ENCODE data around the gene PPRC1. TPM values are rescaled to one million over a fixed set of nuclear protein-coding genes. Genes with fewer than 3 reads are reported as not detected.
A peak's percentile ranks its signal among the peaks of the same experiment; 100 is the strongest.

The PPRC1 gene
- total RNA-seq, 1 donor from 2014 or later, result 30.7 TPM

DNA sequence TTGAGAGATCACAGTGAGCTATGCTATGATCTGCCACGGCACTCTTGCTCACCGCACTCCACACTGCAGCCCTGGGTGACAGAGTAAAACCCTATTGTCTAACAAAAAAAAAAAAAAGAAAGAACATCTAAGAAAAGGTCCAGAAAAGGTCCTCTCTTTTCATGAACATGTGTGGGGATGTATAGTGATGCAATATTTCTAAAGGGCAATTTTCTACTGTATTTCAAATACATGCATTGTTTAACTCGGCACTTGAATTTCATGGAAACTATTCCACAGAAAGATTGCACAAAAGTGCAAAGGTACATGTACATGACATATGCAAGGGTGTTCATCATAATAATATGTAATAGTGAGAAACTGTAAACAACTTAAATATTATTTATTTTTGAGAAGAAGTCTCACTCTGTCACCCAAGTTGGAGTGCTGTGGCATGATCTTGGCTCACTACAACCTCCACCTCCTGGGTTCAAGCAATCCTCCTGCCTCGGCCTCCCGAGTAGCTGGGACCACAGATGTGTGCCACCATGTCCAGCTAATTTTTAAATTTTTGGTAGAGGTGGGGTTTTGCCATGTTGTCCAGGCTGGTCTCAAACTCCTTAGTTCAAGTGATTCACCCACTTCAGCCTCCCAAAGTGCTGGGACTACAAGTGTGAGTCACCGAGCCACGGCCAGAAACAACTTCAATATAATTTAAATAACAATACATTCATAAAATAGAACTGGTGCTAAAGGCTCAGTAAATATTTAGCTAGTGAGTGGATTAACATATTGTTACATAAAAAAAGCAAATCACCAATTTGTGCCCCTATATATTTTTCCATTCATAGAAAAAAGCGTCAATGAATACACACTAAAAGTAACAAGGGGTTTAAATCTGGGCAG is 1.3 kb upstream of the PPRC1 start:
- Histone ChIP-seq H3K4me1 (peaks cover 5 to 17% of the 10 kb centered on the region in 2 donors), H3K4me3 (no peak overlapping the region), H3K9me3 (no peaks in the 10 kb centered on the region), H3K36me3 (no peaks in the 10 kb centered on the region), H3K27ac (no peak overlapping the region), H3K27me3 (no peaks in the 10 kb centered on the region)
- DNase-seq (ENCODE audit: low spot score in 2 of 2), result no peak
- TF ChIP-seq, protein P1, sequence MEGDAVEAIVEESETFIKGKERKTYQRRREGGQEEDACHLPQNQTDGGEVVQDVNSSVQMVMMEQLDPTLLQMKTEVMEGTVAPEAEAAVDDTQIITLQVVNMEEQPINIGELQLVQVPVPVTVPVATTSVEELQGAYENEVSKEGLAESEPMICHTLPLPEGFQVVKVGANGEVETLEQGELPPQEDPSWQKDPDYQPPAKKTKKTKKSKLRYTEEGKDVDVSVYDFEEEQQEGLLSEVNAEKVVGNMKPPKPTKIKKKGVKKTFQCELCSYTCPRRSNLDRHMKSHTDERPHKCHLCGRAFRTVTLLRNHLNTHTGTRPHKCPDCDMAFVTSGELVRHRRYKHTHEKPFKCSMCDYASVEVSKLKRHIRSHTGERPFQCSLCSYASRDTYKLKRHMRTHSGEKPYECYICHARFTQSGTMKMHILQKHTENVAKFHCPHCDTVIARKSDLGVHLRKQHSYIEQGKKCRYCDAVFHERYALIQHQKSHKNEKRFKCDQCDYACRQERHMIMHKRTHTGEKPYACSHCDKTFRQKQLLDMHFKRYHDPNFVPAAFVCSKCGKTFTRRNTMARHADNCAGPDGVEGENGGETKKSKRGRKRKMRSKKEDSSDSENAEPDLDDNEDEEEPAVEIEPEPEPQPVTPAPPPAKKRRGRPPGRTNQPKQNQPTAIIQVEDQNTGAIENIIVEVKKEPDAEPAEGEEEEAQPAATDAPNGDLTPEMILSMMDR (IDR thresholded peaks at IDR 0.05), result no peak
- intact Hi-C loops (cut with DNase I), result loop anchor here (1.0 to 5.0 kb wide), 3 partner anchors 21 to 113 kb away; partner anchors contain the start of genes ARMH3, GBF1 and NOLC1

DNA sequence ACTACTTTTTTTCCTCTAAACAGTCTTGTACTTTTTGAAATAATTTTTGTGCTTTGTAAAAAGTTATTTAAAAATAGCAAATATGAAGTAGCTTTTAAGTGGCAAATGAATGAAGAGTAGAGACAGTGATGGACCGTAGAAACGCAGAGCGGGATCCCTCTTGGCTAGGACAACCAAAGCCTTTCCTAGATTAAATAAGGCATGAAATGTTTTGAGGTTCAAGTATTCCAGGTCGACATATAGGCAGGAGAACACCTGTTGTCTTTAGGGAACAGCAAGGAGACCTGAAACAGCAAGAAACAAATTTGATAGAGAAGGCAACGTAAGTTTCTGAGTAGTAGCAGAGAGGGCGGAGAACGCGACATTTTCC is 662 bp upstream of the PPRC1 start:
- Histone ChIP-seq H3K4me3 (peak overlapping the region; percentile 76 to 81), H3K9me3 (no peaks in the 10 kb centered on the region), H3K27me3 (no peaks in the 10 kb centered on the region), H3K4me1 (peaks cover 5 to 17% of the 10 kb centered on the region in 2 donors), H3K36me3 (no peaks in the 10 kb centered on the region), H3K27ac (peak overlapping the region; percentile 93 to 97)
- TF ChIP-seq, protein P1 (IDR thresholded peaks at IDR 0.05), result no peak
- intact Hi-C loops (cut with DNase I), result loop anchor here (1.0 to 5.0 kb wide), 3 partner anchors 20 to 113 kb away; partner anchors contain the start of genes ARMH3, GBF1 and NOLC1
- no peak for DNase-seq (ENCODE audit: low spot score in 2 of 2)

DNA sequence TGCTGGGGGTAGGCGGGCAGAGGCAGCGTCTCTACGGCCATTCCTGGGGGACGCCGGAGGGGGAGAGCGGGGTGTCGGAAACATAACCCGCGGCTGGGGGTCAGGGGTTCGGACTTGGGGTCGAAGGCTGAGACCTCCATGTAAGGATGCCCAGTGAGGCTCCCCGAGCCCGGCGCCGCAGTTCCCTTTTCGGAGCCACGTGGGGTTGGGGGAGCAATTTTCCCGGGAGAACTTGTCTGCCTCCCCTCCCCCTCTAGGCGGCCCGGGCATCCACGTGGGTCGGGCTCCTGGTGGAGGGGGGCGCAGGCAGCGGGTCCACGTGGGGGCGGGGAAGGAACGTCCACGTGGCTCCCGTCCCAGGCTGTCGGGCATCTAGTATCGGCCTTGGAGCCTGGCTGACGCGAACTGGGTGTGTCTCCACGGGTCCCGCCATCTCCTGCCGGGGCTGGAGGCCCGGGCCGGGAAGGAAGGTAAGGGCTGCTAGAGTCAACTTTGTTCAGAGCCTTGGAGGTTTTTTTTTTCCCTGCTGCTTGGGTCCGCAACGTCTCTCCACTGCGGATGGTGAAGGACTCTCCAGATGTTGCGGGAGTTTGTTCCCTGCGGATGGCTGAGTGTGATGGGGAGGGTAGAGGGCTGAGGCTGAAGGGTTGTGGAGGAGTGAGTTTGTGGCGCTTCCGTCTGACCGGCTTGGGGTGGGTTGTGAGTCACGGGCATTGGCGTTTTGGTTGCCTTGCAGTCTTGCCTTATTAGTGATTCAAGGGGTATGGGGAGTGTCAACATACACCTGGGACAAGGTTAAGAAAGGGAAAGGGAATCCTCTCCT is 744 bp downstream of the PPRC1 start:
- Histone ChIP-seq H3K36me3 (peaks cover 9 to 11% of the 10 kb centered on the region in 2 donors), H3K9me3 (no peaks in the 10 kb centered on the region), H3K4me3 (peak overlapping the region; percentile 76 to 81), H3K4me1 (peaks cover 5 to 17% of the 10 kb centered on the region in 2 donors), H3K27ac (peak overlapping the region; percentile 93 to 97), H3K27me3 (no peaks in the 10 kb centered on the region)
- TF ChIP-seq, protein P1 (IDR thresholded peaks at IDR 0.05), result no peak
- DNase-seq (ENCODE audit: low spot score in 2 of 2), result peak in 1 of 2 donors; percentile 85
- intact Hi-C loops (cut with DNase I), result loop anchor here (1.0 to 5.0 kb wide), 3 partner anchors 13 to 111 kb away; partner anchors contain the start of genes ARMH3, GBF1 and LDB1

DNA sequence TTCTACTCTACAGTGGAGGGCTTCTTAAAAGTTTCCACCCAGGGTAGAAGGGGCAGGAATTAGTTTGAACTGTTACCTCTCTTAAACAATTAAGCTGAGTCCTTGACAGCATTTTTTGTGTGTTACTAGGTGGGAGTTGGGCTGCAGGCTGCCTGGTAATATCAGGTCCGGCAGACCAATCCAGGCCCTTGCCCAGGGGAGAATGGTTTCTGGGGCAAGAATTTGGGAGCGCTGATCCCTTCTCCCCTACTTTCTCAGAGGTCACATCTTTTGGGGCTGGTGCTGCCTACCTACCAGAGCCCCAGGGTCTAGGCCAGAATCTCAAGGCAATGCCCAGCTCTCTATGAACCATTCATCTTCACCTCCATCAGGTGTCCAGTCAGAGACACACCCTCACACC is 1.6 kb downstream of the PPRC1 start:
- TF ChIP-seq, protein P1 (IDR thresholded peaks at IDR 0.05), result no peak
- H3K27ac ChIP-seq, result peak overlapping the region; percentile 93 to 97
- peak overlapping the region; percentile 76 to 81 for H3K4me3 ChIP-seq
- no peaks in the 10 kb centered on the region for H3K9me3 ChIP-seq
- H3K27me3 ChIP-seq, result no peaks in the 10 kb centered on the region
- intact Hi-C loops (cut with DNase I), result loop anchor here (5.0 kb wide), 1 partner anchor 77 kb away; the partner anchor contains the start of gene ARMH3
- H3K4me1 ChIP-seq, result peaks cover 5 to 17% of the 10 kb centered on the region in 2 donors
- peaks cover 18 to 20% of the 10 kb centered on the region in 2 donors for H3K36me3 ChIP-seq
- DNase-seq (ENCODE audit: low spot score in 2 of 2), result no peak

DNA sequence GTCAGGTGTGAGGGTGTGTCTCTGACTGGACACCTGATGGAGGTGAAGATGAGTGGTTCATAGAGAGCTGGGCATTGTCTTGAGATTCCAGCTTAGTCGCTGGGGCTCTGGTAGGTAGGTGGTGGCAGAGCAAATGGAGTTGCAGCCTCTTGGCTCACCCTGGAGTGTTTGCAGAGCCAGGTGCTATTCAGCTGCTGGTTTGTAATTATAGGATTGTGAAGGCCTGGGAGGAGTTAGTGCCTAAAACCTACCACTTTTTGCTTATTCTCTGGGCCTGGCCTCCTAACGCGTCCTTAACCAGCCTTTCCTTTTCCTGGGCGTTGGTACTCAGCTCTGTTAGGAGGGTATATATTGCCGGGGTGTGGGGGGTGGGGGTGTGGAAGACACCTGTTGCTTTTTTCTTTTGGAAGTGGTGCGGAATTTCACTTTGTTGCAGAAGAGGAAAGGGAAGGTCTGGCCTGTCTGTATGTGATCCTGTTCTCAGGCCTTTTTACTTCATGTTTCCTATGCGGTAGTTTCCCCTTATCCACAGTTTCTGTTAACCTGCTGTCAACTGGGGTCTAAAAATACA is 3.2 kb downstream of the PPRC1 start:
- H3K27ac ChIP-seq, result no peak overlapping the region
- H3K36me3 ChIP-seq, result peaks cover 34 to 36% of the 10 kb centered on the region in 2 donors
- no peaks in the 10 kb centered on the region for H3K27me3 ChIP-seq
- intact Hi-C loops (cut with DNase I), result no loop called here
- TF ChIP-seq, protein P1 (IDR thresholded peaks at IDR 0.05), result no peak
- DNase-seq (ENCODE audit: low spot score in 2 of 2), result no peak
- peaks cover 5 to 17% of the 10 kb centered on the region in 2 donors for H3K4me1 ChIP-seq
- H3K9me3 ChIP-seq, result no peaks in the 10 kb centered on the region
- H3K4me3 ChIP-seq, result no peak overlapping the region
